ENCODE results near the gene RSPH3. TPM values are rescaled to one million over a fixed set of nuclear protein-coding genes. Genes with fewer than 3 reads are reported as not detected.
A peak's percentile ranks its signal among the peaks of the same experiment; 100 is the strongest.

RSPH3 gene
- total RNA-seq: 11.9 TPM
- long read RNA-seq, full-length matches to known transcripts: 9 of 18 reads
- long read RNA-seq, partial matches to known transcripts: 1 of 18 reads
- long read RNA-seq, other reads (novel, unspliced or antisense): 8 of 18 reads

- H3K27ac ChIP-seq (replicated peaks): peak within 1 kb of the TSS; percentile 91
- H3K9me3 ChIP-seq (replicated peaks): no peaks in the 10 kb centered on the region
- H3K27me3 ChIP-seq (ENCODE audit: low read depth): no peaks in the 10 kb centered on the region
- peak within 1 kb of the TSS; percentile 88 for H3K4me3 ChIP-seq
- DNase-seq: peak; percentile 93
- intact Hi-C loops (cut with micrococcal nuclease): loop anchor here (10.0 kb wide), 1 partner anchor 135 kb away; no protein-coding TSS in a partner anchor
- no peaks in the 10 kb centered on the region for H3K36me3 ChIP-seq
- H3K4me1 ChIP-seq: peaks cover 30% of the 10 kb centered on the region
- peak; percentile 33 for TF ChIP-seq CTCF (IDR thresholded peaks at IDR 0.05; ENCODE audit: borderline replicate concordance)
Observed at GRCh38 chr6:158999666-159000403, at the start of gene RSPH3. RSPH3 (minus strand) TSS chr6:159000202; CDS start chr6:158999550, 652 bp downstream.

- Histone ChIP-seq H3K4me1 (peaks cover 3% of the 10 kb centered on the region), H3K36me3 (no peaks in the 10 kb centered on the region), H3K27ac (replicated peaks) (no peak overlapping the region), H3K4me3 (no peak overlapping the region), H3K9me3 (replicated peaks) (no peaks in the 10 kb centered on the region), H3K27me3 (ENCODE audit: low read depth) (peaks cover 7% of the 10 kb centered on the region)
- no peak for DNase-seq
- intact Hi-C loops (cut with micrococcal nuclease): loop anchor here (10.0 kb wide), 1 partner anchor 87 kb away; no protein-coding TSS in a partner anchor
- no peak for TF ChIP-seq CTCF (IDR thresholded peaks at IDR 0.05; ENCODE audit: borderline replicate concordance)
Observed at GRCh38 chr6:159047891-159048685, 48.1 kb upstream of the RSPH3 start.

- TF ChIP-seq CTCF (IDR thresholded peaks at IDR 0.05; ENCODE audit: borderline replicate concordance): no peak
- intact Hi-C loops (cut with micrococcal nuclease): loop anchor here (10.0 kb wide), 1 partner anchor 89 kb away; no protein-coding TSS in a partner anchor
- H3K4me1 ChIP-seq: peaks cover 16% of the 10 kb centered on the region
- no peaks in the 10 kb centered on the region for H3K36me3 ChIP-seq
- H3K9me3 ChIP-seq (replicated peaks): no peaks in the 10 kb centered on the region
- no peak overlapping the region for H3K27ac ChIP-seq (replicated peaks)
- no peaks in the 10 kb centered on the region for H3K27me3 ChIP-seq (ENCODE audit: low read depth)
- no peak overlapping the region for H3K4me3 ChIP-seq
- DNase-seq: no peak
Observed at GRCh38 chr6:159045801-159046200, 45.8 kb upstream of the RSPH3 start.

GRCh38 chr6:159044899-159045727, 45.1 kb upstream of the RSPH3 start, which contains the start of gene TAGAP:
TAGAP (minus strand) TSS chr6:159044991; CDS start chr6:159044146, 845 bp downstream.
- intact Hi-C loops (cut with micrococcal nuclease): loop anchor here (10.0 kb wide), 1 partner anchor 90 kb away; no protein-coding TSS in a partner anchor
- H3K9me3 ChIP-seq (replicated peaks): no peaks in the 10 kb centered on the region
- H3K27ac ChIP-seq (replicated peaks): peak within 1 kb of the TSS; percentile 34
- peaks cover 16% of the 10 kb centered on the region for H3K4me1 ChIP-seq
- DNase-seq: peak; percentile 52
- peak within 1 kb of the TSS; percentile 42 for H3K4me3 ChIP-seq
- no peaks in the 10 kb centered on the region for H3K36me3 ChIP-seq
- no peaks in the 10 kb centered on the region for H3K27me3 ChIP-seq (ENCODE audit: low read depth)
- TF ChIP-seq CTCF (IDR thresholded peaks at IDR 0.05; ENCODE audit: borderline replicate concordance): no peak

Data from left ventricle myocardium inferior (tissue), 1 donor.